T-helper 1 cell treated with Interleukin-12 subunit alpha and Interleukin-12 subunit beta and Interleukin-4 antibody, amounts not matched to agents 30 ng/mL and 1 ng/mL, for 36 hours (primary cell): ENCODE results near the gene PFKFB4. TPM values are rescaled to one million over a fixed set of nuclear protein-coding genes. Genes with fewer than 3 reads are reported as not detected.
"Not testable (repeated sequence)": the region's sequence is repeated elsewhere in the genome, so short reads cannot be mapped to it uniquely, and the experiment has no call there.

Experiments used
- intact Hi-C: fragments of 100-400 bp; cut with micrococcal nuclease; formaldehyde crosslinking; loops from one replicate; pipeline ENCODE4 v1.15.1; 2024
- total RNA-seq: library from RNA; stranded (reverse); gene quantifications from 2 replicates; pipeline ENCODE4 v1.2.3, GENCODE V29; 2022

The PFKFB4 gene
- total RNA-seq, 1 donor from 2014 or later: 8.8 TPM

DNA sequence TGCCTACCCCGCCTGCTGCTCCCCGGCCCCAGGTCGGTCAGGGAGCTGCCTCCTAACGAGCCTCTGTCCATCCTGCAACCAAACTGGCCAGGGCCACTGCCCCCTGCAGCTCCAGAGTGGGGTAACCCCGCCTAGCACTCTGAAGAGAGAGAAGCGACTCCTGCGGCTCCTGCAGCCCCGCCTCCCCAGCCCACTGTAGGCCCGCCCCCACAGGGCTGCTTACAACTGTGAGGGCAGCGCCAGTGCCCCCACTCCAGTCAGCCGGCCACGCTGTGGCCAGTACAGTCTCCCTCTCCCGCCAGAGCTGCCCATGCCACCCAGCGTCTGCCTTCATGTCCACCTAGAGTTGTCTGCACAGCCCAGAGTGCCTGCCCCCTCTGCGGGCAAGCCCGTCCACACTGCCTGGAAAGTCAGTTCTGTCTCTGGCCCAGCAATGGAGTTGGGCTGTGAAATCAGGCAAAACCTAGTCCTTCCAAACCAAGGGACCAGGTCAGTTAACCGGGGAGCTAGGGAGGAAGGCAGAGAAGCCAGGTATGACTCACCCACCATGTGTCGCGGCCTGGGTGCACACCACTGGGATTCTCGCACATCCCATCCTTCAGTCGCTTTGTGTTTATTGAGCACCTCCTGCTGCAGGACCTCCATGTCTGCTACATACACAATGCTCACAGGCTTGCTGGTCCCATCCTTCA is 4.6 kb upstream of the PFKFB4 start:
- intact Hi-C loops: no loop called here

DNA sequence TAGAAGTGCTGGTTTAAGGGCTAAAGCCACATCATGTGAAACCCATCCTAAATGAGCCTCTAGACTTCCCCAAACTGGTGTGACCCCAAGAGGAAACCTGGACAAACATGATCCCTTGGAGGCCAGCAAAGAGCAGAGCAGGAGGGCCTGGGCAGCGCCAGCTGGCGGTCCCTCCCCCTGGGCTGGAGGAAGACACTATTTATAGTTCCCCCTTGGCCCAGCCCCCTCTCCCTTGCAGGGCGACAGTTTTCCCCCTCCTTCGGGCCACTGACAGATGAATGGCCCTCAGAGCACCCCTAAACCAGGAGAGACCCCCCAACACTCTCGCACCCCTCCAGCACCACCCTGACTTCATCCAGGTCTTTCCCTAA is 4.0 kb upstream of the PFKFB4 start:
- intact Hi-C loops: no loop called here

GRCh38 chr3:48558493-48559134 is 2.0 kb upstream of the PFKFB4 start:
- intact Hi-C loops: loop anchor here (1.0 to 5.0 kb wide), 8 partner anchors 51 to 1176 kb away; partner anchors contain the start of genes DAG1, PTPN23, SLC26A6 and UQCRC1

- intact Hi-C loops: loop anchor here (1.0 to 5.0 kb wide), 13 partner anchors 101 to 1743 kb away; partner anchors contain the start of genes ATRIP, CCDC51, CDC25A and DAG1
Measured at GRCh38 chr3:48555949-48556795, 431 bp downstream of the PFKFB4 start.

DNA sequence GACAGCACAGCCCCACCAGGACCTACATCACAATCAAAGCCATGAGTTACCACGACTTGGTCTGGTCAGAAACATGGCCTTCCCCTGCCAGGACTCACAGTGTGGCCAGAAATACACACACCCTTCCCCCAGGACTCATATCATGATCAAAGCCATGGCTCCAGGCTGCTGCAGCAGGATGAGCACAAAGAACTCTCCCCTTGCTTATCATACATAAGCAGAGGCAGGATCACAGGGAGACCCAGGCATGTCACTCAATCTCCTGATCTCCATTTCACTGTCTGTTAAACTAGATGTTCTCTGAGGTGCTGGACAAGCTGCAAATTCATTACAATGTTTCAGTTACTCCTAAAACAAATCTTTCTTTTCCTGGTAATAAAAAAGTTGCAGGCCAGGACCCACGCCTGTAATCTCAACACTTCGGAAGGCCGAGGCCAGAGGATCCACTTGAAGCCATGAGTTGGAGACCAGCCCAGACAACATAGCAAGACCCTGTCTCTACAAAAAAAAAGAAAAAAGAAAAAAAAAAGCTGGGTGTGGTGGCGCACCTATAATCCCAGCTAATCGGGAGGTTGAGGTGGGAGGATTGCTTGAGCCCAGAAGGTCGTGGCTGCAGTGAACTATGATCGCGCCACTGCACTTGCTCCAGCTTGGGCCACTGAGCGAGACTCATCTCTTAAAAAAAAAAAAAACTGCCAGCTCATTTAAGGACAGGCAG is 1.2 kb downstream of the PFKFB4 start:
- intact Hi-C loops: loop anchor here (5.0 kb wide), 2 partner anchors 917 to 1173 kb away; partner anchors contain the start of genes DAG1 and PTPN23

- intact Hi-C loops: no loop called here
Measured at GRCh38 chr3:48553886-48554845, 2.4 kb downstream of the PFKFB4 start.

GRCh38 chr3:48553361-48553760 is 3.2 kb downstream of the PFKFB4 start:
- intact Hi-C loops: no loop called here

- intact Hi-C loops: no loop called here
Measured at GRCh38 chr3:48552111-48552951, 4.3 kb downstream of the PFKFB4 start.

- intact Hi-C loops: not testable (repeated sequence)
Measured at GRCh38 chr3:48551651-48552050, 5.0 kb downstream of the PFKFB4 start.

GRCh38 chr3:48548729-48549705 is 7.6 kb downstream of the PFKFB4 start:
- intact Hi-C loops: loop anchor here (1.0 to 2.0 kb wide), 7 partner anchors 42 to 276 kb away; partner anchors contain the start of genes ATRIP, CCDC51 and TMA7

- intact Hi-C loops: loop anchor here (1.0 to 2.0 kb wide), 7 partner anchors 41 to 275 kb away; partner anchors contain the start of genes ATRIP, CCDC51 and TMA7
Measured at GRCh38 chr3:48548126-48548525, 8.5 kb downstream of the PFKFB4 start.

DNA sequence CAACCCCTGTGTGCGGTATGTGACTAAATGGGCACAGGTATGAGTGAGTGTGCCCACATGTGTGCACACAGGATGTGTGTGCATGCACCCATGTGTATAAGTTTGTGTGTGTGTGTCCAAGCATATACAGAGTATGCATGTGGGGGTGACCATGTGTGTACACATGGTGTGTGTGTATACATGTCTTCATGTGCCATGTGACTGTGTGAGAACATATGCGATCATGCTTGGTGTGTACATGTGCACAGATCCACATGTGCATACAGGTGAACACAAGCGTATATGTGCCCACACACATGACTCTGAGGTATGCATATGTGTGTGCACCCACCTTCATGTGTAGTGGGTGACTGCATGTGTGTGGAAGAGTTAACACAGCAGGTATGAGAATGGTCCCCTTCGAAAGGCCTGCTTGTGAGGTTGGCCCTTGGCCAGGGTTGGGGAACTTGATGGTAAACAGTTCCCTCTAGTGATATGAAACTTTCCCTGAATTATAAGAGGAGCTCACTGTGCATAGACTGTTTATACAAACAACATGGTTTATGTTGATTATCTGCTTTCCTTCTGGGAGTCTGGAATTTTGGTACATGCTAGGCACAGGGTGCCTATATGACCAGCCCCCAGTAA is 10.3 kb downstream of the PFKFB4 start:
- intact Hi-C loops: no loop called here

GRCh38 chr3:48544141-48544540 is 12.5 kb downstream of the PFKFB4 start:
- intact Hi-C loops: no loop called here

- intact Hi-C loops: no loop called here
Measured at GRCh38 chr3:48543271-48543866, 13.2 kb downstream of the PFKFB4 start.

GRCh38 chr3:48538451-48538850 is 18.2 kb downstream of the PFKFB4 start:
- intact Hi-C loops: no loop called here

DNA sequence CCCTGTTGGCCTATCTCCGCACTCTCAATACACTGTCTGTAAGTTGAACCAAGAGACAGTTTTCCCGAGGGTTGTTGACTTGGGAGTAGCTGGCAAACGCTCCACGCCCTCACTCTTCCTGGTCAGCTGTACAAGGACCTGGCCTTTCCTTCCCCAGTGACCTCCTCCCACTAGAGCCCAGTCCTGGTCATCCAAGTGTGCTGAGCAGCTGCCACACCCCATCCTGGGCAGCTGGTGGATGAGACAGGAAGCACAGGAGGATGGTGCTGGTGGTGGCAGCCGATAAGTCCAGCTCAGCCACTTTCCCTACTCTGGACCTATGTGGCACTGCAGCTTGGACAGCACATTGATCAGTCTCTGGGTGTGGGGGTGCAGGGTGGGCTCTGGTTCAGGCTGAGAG is 19.8 kb downstream of the PFKFB4 start:
- intact Hi-C loops: no loop called here

DNA sequence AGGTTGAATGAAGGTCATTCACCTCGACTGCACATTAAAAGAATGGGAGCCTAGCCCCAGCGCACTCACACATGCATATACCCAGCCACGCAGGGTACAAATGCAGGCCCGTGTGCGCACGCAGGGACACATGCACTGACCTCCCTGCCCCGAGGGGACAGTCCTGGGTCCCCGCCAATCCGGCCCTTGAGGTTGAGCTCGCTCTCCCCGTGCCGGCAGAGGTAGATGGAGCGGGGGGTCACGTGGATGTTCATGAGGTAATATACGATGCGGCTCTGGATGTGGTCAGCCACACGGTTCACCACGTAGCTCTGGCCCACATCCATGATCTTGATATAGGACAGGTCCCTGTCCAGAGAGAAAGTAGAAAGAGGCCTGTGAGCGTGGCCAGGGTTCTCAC is 20.5 kb downstream of the PFKFB4 start:
- intact Hi-C loops: no loop called here
